HG02840 (cell line): ENCODE measurements around the gene ALB.

Experiments used
- ATAC-seq: cut with Tn5 transposase; IDR thresholded peaks from one replicate; pipeline ENCODE4 v1.9.1; 2021; ENCODE audit warnings: mild to moderate bottlenecking, moderate library complexity, moderate number of reproducible peaks; ENCODE audit not compliant: unreplicated experiment, low FRiP score

The ALB gene

DNA sequence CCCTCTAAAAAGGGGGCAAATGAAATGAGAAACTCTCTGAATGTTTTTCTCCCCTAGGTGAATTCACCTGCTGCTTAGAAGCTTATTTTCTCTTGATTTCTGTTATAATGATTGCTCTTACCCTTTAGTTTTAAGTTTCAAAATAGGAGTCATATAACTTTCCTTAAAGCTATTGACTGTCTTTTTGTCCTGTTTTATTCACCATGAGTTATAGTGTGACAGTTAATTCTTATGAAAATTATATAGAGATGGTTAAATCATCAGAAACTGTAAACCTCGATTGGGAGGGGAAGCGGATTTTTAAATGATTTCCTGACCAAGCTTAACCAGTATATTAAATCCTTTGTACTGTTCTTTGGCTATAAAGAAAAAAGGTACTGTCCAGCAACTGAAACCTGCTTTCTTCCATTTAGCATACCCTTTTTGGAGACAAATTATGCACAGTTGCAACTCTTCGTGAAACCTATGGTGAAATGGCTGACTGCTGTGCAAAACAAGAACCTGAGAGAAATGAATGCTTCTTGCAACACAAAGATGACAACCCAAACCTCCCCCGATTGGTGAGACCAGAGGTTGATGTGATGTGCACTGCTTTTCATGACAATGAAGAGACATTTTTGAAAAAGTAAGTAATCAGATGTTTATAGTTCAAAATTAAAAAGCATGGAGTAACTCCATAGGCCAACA, 4.2 kb downstream of the ALB start:
- no peak for ATAC-seq

DNA sequence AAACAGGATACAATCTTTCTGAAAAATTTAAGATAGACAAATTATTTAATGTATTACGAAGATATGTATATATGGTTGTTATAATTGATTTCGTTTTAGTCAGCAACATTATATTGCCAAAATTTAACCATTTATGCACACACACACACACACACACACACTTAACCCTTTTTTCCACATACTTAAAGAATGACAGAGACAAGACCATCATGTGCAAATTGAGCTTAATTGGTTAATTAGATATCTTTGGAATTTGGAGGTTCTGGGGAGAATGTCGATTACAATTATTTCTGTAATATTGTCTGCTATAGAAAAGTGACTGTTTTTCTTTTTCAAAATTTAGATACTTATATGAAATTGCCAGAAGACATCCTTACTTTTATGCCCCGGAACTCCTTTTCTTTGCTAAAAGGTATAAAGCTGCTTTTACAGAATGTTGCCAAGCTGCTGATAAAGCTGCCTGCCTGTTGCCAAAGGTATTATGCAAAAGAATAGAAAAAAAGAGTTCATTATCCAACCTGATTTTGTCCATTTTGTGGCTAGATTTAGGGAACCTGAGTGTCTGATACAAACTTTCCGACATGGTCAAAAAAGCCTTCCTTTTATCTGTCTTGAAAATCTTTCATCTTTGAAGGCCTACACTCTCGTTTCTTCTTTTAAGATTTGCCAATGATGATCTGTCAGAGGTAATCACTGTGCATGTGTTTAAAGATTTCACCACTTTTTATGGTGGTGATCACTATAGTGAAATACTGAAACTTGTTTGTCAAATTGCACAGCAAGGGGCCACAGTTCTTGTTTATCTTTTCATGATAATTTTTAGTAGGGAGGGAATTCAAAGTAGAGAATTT, 5.2 kb downstream of the ALB start:
- ATAC-seq, result no peak

- ATAC-seq, result no peak
Observed at GRCh38 chr4:73409978-73410548, 6.0 kb downstream of the ALB start.

- ATAC-seq, result no peak
Observed at GRCh38 chr4:73410916-73411730, 7.0 kb downstream of the ALB start.

GRCh38 chr4:73411731-73412414, 7.8 kb downstream of the ALB start:
- ATAC-seq, result no peak

DNA sequence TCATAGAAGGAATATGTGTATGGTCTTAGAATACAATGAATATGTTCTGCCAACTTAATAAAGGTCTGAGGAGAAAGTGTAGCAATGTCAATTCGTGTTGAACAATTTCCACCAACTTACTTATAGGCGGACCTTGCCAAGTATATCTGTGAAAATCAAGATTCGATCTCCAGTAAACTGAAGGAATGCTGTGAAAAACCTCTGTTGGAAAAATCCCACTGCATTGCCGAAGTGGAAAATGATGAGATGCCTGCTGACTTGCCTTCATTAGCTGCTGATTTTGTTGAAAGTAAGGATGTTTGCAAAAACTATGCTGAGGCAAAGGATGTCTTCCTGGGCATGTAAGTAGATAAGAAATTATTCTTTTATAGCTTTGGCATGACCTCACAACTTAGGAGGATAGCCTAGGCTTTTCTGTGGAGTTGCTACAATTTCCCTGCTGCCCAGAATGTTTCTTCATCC, 9.2 kb downstream of the ALB start:
- no peak for ATAC-seq

DNA sequence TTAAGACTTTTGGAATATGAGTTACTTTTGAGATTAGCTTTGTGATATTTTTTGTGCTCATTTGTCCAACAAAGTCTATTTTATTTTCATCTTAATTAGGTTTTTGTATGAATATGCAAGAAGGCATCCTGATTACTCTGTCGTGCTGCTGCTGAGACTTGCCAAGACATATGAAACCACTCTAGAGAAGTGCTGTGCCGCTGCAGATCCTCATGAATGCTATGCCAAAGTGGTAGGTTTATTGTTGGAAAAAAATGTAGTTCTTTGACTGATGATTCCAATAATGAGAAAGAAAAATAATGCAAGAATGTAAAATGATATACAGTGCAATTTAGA, 10.8 kb downstream of the ALB start:
- ATAC-seq, result no peak

DNA sequence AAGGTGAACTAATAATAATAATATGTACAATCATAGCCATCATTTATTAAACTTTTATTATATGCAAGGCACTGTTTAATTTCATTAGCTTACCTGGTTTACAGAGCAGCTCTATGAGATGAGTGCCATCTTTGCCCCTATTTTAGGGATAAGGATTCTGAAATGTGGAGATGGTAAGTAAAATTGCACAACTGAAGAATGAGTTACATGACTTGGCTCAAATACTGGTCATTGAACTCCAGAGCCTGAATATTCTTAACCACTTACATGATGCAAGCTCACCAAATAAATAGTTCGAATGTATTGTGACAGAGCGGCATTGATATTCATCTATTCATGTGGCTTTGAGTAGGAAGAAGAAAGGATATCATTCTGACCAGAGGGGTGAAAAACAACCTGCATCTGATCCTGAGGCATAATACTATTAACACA, 11.7 kb downstream of the ALB start:
- no peak for ATAC-seq

DNA sequence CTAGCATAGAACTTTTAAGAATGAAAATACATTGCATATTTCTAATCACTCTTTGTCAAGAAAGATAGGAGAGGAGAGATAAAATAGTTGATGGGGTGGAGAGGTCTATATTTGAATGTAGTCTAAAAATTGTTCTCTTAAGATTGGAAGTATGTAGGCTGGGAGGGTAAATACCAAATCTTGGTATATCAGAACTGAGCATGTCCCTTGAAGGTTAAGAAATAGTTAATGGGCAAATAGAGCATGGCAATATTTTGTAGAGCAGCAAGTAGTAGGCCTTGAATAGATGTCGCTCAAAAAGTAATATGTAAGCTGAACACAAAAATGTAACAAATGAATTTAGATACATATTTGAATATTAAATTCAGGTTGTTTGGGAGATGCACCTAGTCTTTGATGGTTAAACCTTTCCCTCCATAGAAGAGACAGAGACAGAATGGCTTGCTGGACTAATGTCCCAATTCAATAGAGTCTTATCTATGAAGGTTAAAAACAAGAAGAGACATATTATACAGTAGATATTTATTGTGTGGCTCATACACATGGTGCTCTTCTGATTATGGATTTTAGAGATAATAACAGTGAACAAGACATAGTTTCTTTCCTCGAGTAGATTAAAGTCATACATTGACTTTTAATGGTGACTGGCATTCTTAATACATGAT, 12.5 kb downstream of the ALB start:
- no peak for ATAC-seq

DNA sequence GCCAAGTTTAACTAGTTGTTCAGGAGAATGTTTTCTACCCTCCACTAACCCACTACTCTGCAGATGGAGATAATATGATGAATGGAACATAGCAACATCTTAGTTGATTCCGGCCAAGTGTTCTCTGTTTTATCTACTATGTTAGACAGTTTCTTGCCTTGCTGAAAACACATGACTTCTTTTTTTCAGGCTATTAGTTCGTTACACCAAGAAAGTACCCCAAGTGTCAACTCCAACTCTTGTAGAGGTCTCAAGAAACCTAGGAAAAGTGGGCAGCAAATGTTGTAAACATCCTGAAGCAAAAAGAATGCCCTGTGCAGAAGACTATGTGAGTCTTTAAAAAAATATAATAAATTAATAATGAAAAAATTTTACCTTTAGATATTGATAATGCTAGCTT, 13.3 kb downstream of the ALB start:
- no peak for ATAC-seq

GRCh38 chr4:73417973-73418372, 13.9 kb downstream of the ALB start:
- no peak for ATAC-seq

GRCh38 chr4:73418677-73419076, 14.6 kb downstream of the ALB start:
- no peak for ATAC-seq

DNA sequence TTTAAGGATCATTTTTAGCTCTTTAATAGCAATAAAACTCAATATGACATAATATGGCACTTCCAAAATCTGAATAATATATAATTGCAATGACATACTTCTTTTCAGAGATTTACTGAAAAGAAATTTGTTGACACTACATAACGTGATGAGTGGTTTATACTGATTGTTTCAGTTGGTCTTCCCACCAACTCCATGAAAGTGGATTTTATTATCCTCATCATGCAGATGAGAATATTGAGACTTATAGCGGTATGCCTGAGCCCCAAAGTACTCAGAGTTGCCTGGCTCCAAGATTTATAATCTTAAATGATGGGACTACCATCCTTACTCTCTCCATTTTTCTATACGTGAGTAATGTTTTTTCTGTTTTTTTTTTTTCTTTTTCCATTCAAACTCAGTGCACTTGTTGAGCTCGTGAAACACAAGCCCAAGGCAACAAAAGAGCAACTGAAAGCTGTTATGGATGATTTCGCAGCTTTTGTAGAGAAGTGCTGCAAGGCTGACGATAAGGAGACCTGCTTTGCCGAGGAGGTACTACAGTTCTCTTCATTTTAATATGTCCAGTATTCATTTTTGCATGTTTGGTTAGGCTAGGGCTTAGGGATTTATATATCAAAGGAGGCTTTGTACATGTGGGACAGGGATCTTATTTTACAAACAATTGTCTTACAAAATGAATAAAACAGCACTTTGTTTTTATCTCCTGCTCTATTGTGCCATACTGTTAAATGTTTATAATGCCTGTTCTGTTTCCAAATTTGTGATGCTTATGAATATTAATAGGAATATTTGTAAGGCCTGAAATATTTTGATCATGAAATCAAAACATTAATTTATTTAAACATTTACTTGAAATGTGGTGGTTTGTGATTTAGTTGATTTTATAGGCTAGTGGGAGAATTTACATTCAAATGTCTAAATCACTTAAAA, 15.3 kb downstream of the ALB start:
- ATAC-seq, result no peak

- ATAC-seq, result no peak
Observed at GRCh38 chr4:73420615-73421014, 16.5 kb downstream of the ALB start.

- ATAC-seq, result no peak
Observed at GRCh38 chr4:73421708-73422457, 17.8 kb downstream of the ALB start.

DNA sequence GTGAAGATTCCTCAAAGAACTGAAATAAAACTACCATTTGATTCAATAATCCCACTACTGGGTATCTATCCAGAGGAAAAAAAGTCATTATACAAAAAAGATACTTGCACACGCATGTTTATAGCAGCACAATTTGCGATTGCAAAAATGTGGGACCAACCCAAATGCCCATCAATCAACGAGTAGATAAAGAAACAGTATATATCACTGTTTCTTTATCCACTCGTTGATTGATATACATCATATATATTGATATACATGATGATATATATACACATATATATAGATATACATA, 18.3 kb downstream of the ALB start:
- no peak for ATAC-seq

DNA sequence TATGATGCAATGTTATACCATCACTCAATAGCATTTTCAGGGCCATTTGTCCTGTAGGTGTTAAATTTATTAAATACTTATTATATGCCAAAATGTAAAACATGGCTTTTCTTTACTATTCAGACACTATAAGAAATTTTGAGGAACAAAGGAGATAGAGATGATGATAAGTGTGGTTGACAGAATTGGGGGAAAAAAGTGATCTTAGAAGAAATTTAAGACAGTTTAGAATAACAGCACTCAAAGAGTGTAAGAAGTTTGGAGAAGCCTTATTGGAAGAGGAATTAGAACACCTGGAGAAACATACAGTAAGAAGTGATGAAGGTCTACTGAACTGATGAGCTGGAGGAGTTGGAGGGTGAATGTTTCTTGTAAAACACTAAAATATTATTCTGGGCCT, 19.1 kb downstream of the ALB start:
- no peak for ATAC-seq

DNA sequence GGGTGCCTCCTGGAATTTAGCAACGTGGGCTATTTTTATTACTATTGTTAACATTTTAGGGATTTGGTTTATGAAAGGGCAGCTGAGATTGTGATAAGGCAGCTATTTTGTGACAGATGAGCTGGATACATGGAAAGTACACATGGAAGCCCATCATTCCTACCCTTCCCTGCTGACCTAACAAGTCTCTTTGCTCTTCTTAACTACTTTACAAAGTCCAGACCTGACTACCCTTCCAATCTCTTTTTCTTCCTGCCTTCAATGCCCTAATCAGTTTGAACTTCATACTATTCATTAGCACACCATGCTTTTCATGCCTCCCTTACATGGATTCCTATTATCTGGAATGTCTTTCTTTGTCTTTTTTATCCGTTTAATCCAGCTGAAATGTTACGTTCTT, 22.6 kb downstream of the ALB start:
- ATAC-seq, result no peak
